Karpas-422 (cell line): ENCODE measurements around the gene RNF150. TPM values are rescaled to one million over a fixed set of nuclear protein-coding genes. Genes with fewer than 3 reads are reported as not detected.
A peak's percentile ranks its signal among the peaks of the same experiment; 100 is the strongest.
"Not testable (repeated sequence)": the region's sequence is repeated elsewhere in the genome, so short reads cannot be mapped to it uniquely, and the experiment has no call there.

Experiments used
- DNase-seq: peaks from one replicate; pipeline ENCODE4 v3.0.0-alpha.2; 2015
- H2AFZ ChIP-seq: fragments of 200-600 bp; sonication (generic); 2 replicates; pipeline ENCODE4 v1.6.1; 2014; ENCODE audit warnings: antibody characterized with exemption, low read length, mixed read lengths
- H3K27ac ChIP-seq: fragments of 200-600 bp; sonication (generic); 2 replicates; pipeline ENCODE4 v1.5.1; 2014; ENCODE audit warnings: mild to moderate bottlenecking, low read length, moderate library complexity
- H3K27me3 ChIP-seq: fragments of 200-600 bp; sonication (generic); 2 replicates; pipeline ENCODE4 v1.6.1; 2014; ENCODE audit warnings: low read length, mixed read lengths
- H3K36me3 ChIP-seq: fragments of 200-600 bp; sonication (generic); 2 replicates; pipeline ENCODE4 v1.6.1; 2014; ENCODE audit warnings: low read length, mixed read lengths; ENCODE audit not compliant: insufficient read depth
- H3K4me1 ChIP-seq: fragments of 200-600 bp; sonication (generic); 2 replicates; pipeline ENCODE4 v1.6.1; 2014; ENCODE audit warnings: mild to moderate bottlenecking, low read length, mixed read lengths
- H3K4me2 ChIP-seq: fragments of 200-600 bp; sonication (generic); 2 replicates; pipeline ENCODE4 v1.6.1; 2014; ENCODE audit warnings: low read length, low read depth, mild to moderate bottlenecking; ENCODE audit not compliant: poor library complexity, severe bottlenecking
- H3K4me3 ChIP-seq: fragments of 200-600 bp; sonication (generic); 2 replicates; pipeline ENCODE4 v1.5.1; 2014; ENCODE audit warnings: mild to moderate bottlenecking, antibody characterized with exemption, low read length, mixed read lengths
- H3K79me2 ChIP-seq: fragments of 200-600 bp; sonication (generic); 2 replicates; pipeline ENCODE4 v1.6.1; 2014; ENCODE audit warnings: mild to moderate bottlenecking, low read length, mixed read lengths
- H3K9ac ChIP-seq: fragments of 200-600 bp; sonication (generic); 2 replicates; pipeline ENCODE4 v1.6.0; 2014; ENCODE audit warnings: low read length
- H3K9me2 ChIP-seq: fragments of 200-600 bp; sonication (generic), shearing (Covaris generic); replicated peaks from 2 replicates; pipeline ENCODE4 v1.6.0; 2014; ENCODE audit warnings: mild to moderate bottlenecking, low read length, moderate library complexity; ENCODE audit not compliant: insufficient read depth
- H3K9me3 ChIP-seq: fragments of 300-700, 200-600 bp; sonication (generic); 2 replicates; pipeline ENCODE4 v1.6.1; 2014; ENCODE audit warnings: low read length, mixed read lengths
- H4K20me1 ChIP-seq: fragments of 200-600 bp; sonication (generic); 2 replicates; pipeline ENCODE4 v1.6.1; 2014; ENCODE audit warnings: mild to moderate bottlenecking, antibody characterized with exemption, low read length, low read depth; ENCODE audit not compliant: insufficient read depth
- total RNA-seq: library from RNA; depleted of rRNA; stranded (reverse); fragments of >200 nt; shearing (Covaris generic); gene quantifications from 2 replicates; pipeline ENCODE4 v1.2.3, GENCODE V29; 2014; ENCODE audit warnings: low replicate concordance

Gene RNF150
- total RNA-seq, 1 experiment from 2014 or later, result not detected

- Histone ChIP-seq H4K20me1 (no peaks in the 10 kb centered on the region), H3K79me2 (no peaks in the 10 kb centered on the region), H3K4me1 (no peaks in the 10 kb centered on the region), H3K27me3 (no peaks in the 10 kb centered on the region), H3K4me2 (no peak overlapping the region), H3K9me3 (no peaks in the 10 kb centered on the region), H3K9me2 (no peaks in the 10 kb centered on the region), H3K9ac (no peak overlapping the region), H3K27ac (no peak overlapping the region), H3K4me3 (no peak overlapping the region), H2AFZ (no peak overlapping the region), H3K36me3 (no peaks in the 10 kb centered on the region)
- no peak for DNase-seq
Measured at GRCh38 chr4:141058591-141059512, 74.4 kb downstream of the RNF150 start.

GRCh38 chr4:141057582-141057981 lies 75.7 kb downstream of the RNF150 start:
- H3K79me2 ChIP-seq, result no peaks in the 10 kb centered on the region
- H3K4me1 ChIP-seq, result no peaks in the 10 kb centered on the region
- no peak overlapping the region for H3K27ac ChIP-seq
- H4K20me1 ChIP-seq, result no peaks in the 10 kb centered on the region
- no peaks in the 10 kb centered on the region for H3K9me3 ChIP-seq
- no peaks in the 10 kb centered on the region for H3K36me3 ChIP-seq
- no peak overlapping the region for H3K4me2 ChIP-seq
- no peak for DNase-seq
- H3K27me3 ChIP-seq, result no peaks in the 10 kb centered on the region
- H2AFZ ChIP-seq, result no peak overlapping the region
- no peak overlapping the region for H3K4me3 ChIP-seq
- no peaks in the 10 kb centered on the region for H3K9me2 ChIP-seq
- H3K9ac ChIP-seq, result no peak overlapping the region

- no peaks in the 10 kb centered on the region for H3K27me3 ChIP-seq
- no peak overlapping the region for H3K4me3 ChIP-seq
- no peaks in the 10 kb centered on the region for H3K9me2 ChIP-seq
- no peaks in the 10 kb centered on the region for H3K9me3 ChIP-seq
- no peak overlapping the region for H3K27ac ChIP-seq
- no peak overlapping the region for H3K9ac ChIP-seq
- H3K79me2 ChIP-seq, result no peaks in the 10 kb centered on the region
- H2AFZ ChIP-seq, result no peak overlapping the region
- H3K36me3 ChIP-seq, result no peaks in the 10 kb centered on the region
- no peaks in the 10 kb centered on the region for H4K20me1 ChIP-seq
- no peak overlapping the region for H3K4me2 ChIP-seq
- H3K4me1 ChIP-seq, result no peaks in the 10 kb centered on the region
- DNase-seq, result peak; percentile 41
Measured at GRCh38 chr4:141056473-141056872, 76.8 kb downstream of the RNF150 start.

GRCh38 chr4:141054446-141054845 lies 78.8 kb downstream of the RNF150 start:
- Histone ChIP-seq H3K36me3 (no peaks in the 10 kb centered on the region), H4K20me1 (no peaks in the 10 kb centered on the region), H3K27me3 (no peaks in the 10 kb centered on the region), H3K27ac (no peak overlapping the region), H2AFZ (no peak overlapping the region), H3K9me2 (no peaks in the 10 kb centered on the region), H3K4me1 (no peaks in the 10 kb centered on the region), H3K79me2 (no peaks in the 10 kb centered on the region), H3K9me3 (no peaks in the 10 kb centered on the region), H3K4me3 (no peak overlapping the region), H3K9ac (no peak overlapping the region), H3K4me2 (no peak overlapping the region)
- no peak for DNase-seq

- H3K4me2 ChIP-seq, H4K20me1 ChIP-seq, H3K36me3 ChIP-seq, H2AFZ ChIP-seq, H3K4me1 ChIP-seq, H3K9ac ChIP-seq, H3K9me2 ChIP-seq, DNase-seq, H3K27me3 ChIP-seq, H3K79me2 ChIP-seq, H3K4me3 ChIP-seq, H3K27ac ChIP-seq, H3K9me3 ChIP-seq: not testable (repeated sequence)
Measured at GRCh38 chr4:141050999-141051398, 82.3 kb downstream of the RNF150 start.

- Histone ChIP-seq H3K9me3 (no peaks in the 10 kb centered on the region), H3K9me2 (no peaks in the 10 kb centered on the region), H3K27me3 (no peaks in the 10 kb centered on the region), H3K79me2 (no peaks in the 10 kb centered on the region), H3K27ac (no peak overlapping the region), H3K36me3 (no peaks in the 10 kb centered on the region), H2AFZ (no peak overlapping the region), H4K20me1 (no peaks in the 10 kb centered on the region), H3K4me3 (no peak overlapping the region), H3K4me1 (no peaks in the 10 kb centered on the region), H3K4me2 (no peak overlapping the region), H3K9ac (no peak overlapping the region)
- no peak for DNase-seq
Measured at GRCh38 chr4:141047228-141047884, 85.9 kb downstream of the RNF150 start.

- Histone ChIP-seq H3K27ac (no peak overlapping the region), H2AFZ (no peak overlapping the region), H4K20me1 (no peaks in the 10 kb centered on the region), H3K4me1 (no peaks in the 10 kb centered on the region), H3K9ac (no peak overlapping the region), H3K79me2 (no peaks in the 10 kb centered on the region), H3K4me2 (no peak overlapping the region), H3K9me3 (no peaks in the 10 kb centered on the region), H3K27me3 (no peaks in the 10 kb centered on the region), H3K4me3 (no peak overlapping the region), H3K9me2 (no peaks in the 10 kb centered on the region), H3K36me3 (no peaks in the 10 kb centered on the region)
- DNase-seq, result no peak
Measured at GRCh38 chr4:141046255-141046654, 87.0 kb downstream of the RNF150 start.

- no peaks in the 10 kb centered on the region for H3K9me3 ChIP-seq
- no peak overlapping the region for H3K4me3 ChIP-seq
- H3K9ac ChIP-seq, result no peak overlapping the region
- no peaks in the 10 kb centered on the region for H3K4me1 ChIP-seq
- H3K27ac ChIP-seq, result no peak overlapping the region
- H3K4me2 ChIP-seq, result no peak overlapping the region
- H2AFZ ChIP-seq, result no peak overlapping the region
- no peaks in the 10 kb centered on the region for H3K36me3 ChIP-seq
- H3K9me2 ChIP-seq, result no peaks in the 10 kb centered on the region
- no peaks in the 10 kb centered on the region for H3K79me2 ChIP-seq
- no peaks in the 10 kb centered on the region for H3K27me3 ChIP-seq
- DNase-seq, result no peak
- no peaks in the 10 kb centered on the region for H4K20me1 ChIP-seq
Measured at GRCh38 chr4:141045848-141046247, 87.4 kb downstream of the RNF150 start.
